Chondrocyte (in vitro differentiated cells): ENCODE results near the gene MYL2. TPM values are rescaled to one million over a fixed set of nuclear protein-coding genes. Genes with fewer than 3 reads are reported as not detected.

Experiments used
- DNase-seq: peaks from one replicate; pipeline ENCODE4 v3.0.0; 2021; ENCODE audit warnings: mixed read lengths, low spot score
- H3K27ac Mint-ChIP-seq: one replicate; pipeline ENCODE4 v1.8.0; 2021; ENCODE audit warnings: mild to moderate bottlenecking, moderate library complexity, mixed read lengths; ENCODE audit not compliant: unreplicated experiment
- H3K27me3 Mint-ChIP-seq: 2 replicates; pipeline ENCODE4 v1.8.0; 2021; ENCODE audit warnings: low read depth, mixed read lengths
- H3K36me3 Mint-ChIP-seq: 2 replicates; pipeline ENCODE4 v1.8.0; 2021; ENCODE audit warnings: low read depth, mixed read lengths
- H3K4me1 Mint-ChIP-seq: 2 replicates; pipeline ENCODE4 v1.8.0; 2021; ENCODE audit warnings: low read depth, mild to moderate bottlenecking, mixed read lengths
- H3K4me3 Mint-ChIP-seq: one replicate; pipeline ENCODE4 v1.8.0; 2021; ENCODE audit warnings: mild to moderate bottlenecking, moderate library complexity, mixed read lengths; ENCODE audit not compliant: unreplicated experiment
- H3K9me3 Mint-ChIP-seq: 2 replicates; pipeline ENCODE4 v1.8.0; 2021; ENCODE audit warnings: low read depth, mixed read lengths
- CTCF ChIP-seq: fragments of 200-600 bp; sonication (generic); IDR thresholded peaks from 2 replicates; pipeline ENCODE4 v1.5.0; 2021; ENCODE audit warnings: antibody characterized with exemption, mild to moderate bottlenecking, moderate library complexity
- total RNA-seq: library from RNA; stranded (reverse); gene quantifications from 3 replicates; pipeline ENCODE4 v1.2.1, GENCODE V29; 2021

Gene MYL2
- total RNA-seq, 1 donor from 2014 or later, result not detected

DNA sequence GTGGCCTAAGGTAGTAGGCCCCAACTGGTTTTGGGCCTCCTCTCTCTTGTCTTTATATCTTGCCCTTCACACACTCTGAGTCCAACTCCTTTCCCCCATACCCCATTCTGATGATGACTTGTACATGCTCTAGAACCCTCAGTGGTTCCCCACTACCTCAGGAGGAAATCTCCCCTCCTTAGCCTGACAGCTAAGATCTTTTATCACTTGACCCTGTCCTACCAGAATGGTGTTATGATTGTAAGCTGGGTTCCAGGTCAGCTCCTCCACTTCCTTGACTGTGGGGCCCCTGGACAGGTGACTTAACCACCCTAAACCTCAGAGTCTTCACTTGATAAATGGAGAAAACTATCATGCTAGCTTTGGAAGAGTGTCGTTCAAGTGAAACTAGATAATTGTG lies 9.4 kb upstream of the MYL2 start:
- Mint-ChIP-seq H3K4me3 (no peak overlapping the region), H3K4me1 (no peaks in the 10 kb centered on the region), H3K9me3 (no peaks in the 10 kb centered on the region), H3K36me3 (no peaks in the 10 kb centered on the region), H3K27me3 (peaks cover 28% of the 10 kb centered on the region), H3K27ac (no peak overlapping the region)
- DNase-seq, result no peak
- no peak for TF ChIP-seq CTCF

GRCh38 chr12:110928700-110929099 lies 8.3 kb upstream of the MYL2 start:
- Mint-ChIP-seq H3K27me3 (peaks cover 26% of the 10 kb centered on the region), H3K4me1 (no peaks in the 10 kb centered on the region), H3K9me3 (no peaks in the 10 kb centered on the region), H3K36me3 (no peaks in the 10 kb centered on the region), H3K27ac (no peak overlapping the region), H3K4me3 (no peak overlapping the region)
- TF ChIP-seq CTCF, result no peak
- DNase-seq, result no peak

DNA sequence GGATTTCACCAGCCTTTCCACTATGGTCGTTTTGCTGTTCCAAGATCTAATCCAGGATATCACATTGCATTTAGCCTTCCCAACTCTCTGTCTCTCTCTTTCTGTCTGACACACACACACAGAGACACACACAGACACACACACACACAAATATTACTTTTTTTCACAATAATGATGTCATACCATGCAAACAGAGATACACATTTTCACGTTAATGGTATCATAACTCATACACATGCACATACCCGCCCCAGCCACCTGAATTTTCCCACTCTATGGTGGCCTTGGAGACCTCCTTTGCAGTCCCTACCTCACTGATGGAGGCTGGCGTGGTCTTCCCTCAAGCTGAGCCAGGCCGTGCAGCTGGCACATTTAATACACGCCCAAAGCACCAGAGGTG lies 7.2 kb upstream of the MYL2 start:
- no peak for TF ChIP-seq CTCF

DNA sequence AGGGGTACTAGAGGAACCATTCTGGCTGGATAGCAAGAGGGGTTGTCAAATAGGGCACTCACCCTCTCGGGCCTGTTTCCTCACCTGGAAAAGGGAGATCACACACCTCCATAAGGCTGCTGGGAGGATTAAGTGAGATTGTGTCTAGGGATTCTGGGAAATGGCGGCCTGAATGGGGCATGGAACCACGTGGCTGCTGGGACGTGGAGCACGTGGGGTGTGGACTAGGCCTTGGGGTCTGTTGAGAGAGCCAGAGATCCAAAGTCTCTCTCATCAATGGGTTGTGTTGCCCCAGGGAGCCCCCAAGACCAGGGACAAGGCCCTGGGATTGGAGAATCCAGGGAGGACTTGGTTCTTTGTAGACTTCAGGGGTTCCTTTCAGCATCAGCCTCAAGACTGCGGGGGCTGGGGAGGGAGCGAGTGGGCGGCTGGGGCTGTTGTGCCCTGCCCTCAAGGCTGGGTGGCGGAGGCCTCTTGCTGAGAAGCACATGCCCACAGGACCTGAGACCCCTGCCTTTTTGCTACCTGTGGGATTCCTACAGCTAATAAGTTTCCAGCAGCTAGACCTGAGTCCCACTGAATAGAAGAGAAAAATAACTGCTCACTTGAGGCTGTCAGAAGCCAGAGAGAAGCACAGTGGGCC lies 3.4 kb upstream of the MYL2 start:
- Mint-ChIP-seq H3K27ac (no peak overlapping the region), H3K4me1 (peaks cover 14% of the 10 kb centered on the region), H3K36me3 (no peaks in the 10 kb centered on the region), H3K4me3 (no peak overlapping the region), H3K9me3 (no peaks in the 10 kb centered on the region), H3K27me3 (peaks cover 24% of the 10 kb centered on the region)
- no peak for TF ChIP-seq CTCF
- no peak for DNase-seq

More for the DNA sequence above, 7.2 kb upstream of the MYL2 start:
- Mint-ChIP-seq H3K9me3 (no peaks in the 10 kb centered on the region), H3K4me1 (no peaks in the 10 kb centered on the region), H3K27ac (no peak overlapping the region), H3K4me3 (no peak overlapping the region), H3K36me3 (no peaks in the 10 kb centered on the region), H3K27me3 (peaks cover 25% of the 10 kb centered on the region)
- DNase-seq, result no peak

DNA sequence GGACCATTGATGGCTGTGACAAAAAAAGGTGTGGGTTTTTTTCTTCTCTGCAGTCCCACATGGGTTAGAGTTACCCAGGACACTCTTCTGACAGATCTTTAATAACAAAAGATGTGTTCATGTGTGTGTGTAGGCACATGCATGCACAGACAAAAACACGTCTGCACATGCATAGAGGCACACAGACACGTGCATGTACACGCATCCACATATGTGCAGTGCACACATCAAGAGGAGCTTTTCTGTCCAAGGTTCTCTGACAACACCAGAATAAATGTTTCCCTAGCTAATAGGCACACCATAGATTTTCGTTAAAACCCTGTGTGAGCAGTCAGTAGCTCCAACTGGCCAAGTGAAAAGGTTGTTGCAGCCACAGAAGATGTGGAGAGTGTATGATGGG lies 2.8 kb upstream of the MYL2 start:
- Mint-ChIP-seq H3K9me3 (no peaks in the 10 kb centered on the region), H3K4me1 (peaks cover 14% of the 10 kb centered on the region), H3K27me3 (peaks cover 24% of the 10 kb centered on the region), H3K4me3 (no peak overlapping the region), H3K27ac (no peak overlapping the region), H3K36me3 (no peaks in the 10 kb centered on the region)
- DNase-seq, result no peak
- TF ChIP-seq CTCF, result no peak
